Neutrophil (primary cell): ENCODE results near the gene WNT3.
"Not testable (repeated sequence)": the region's sequence is repeated elsewhere in the genome, so short reads cannot be mapped to it uniquely, and the experiment has no call there.

ENCODE experiments used
- H3K27ac ChIP-seq: fragments of 200-600 bp; sonication (generic); 2 replicates; pipeline ENCODE4 v1.5.1; 2016; ENCODE audit warnings: mild to moderate bottlenecking, moderate library complexity
- H3K27me3 ChIP-seq: fragments of 200-600 bp; sonication (generic); 2 replicates; pipeline ENCODE4 v1.6.0; 2016; ENCODE audit warnings: mild to moderate bottlenecking
- H3K36me3 ChIP-seq: fragments of 200-600 bp; sonication (generic); 2 replicates; pipeline ENCODE4 v1.5.1; 2017
- H3K4me1 ChIP-seq, 2 experiments: fragments of 200-600 bp in 1 of 2; sonication (generic) in 1 of 2; 1 replicate in 1 of 2; 2 replicates in 1 of 2; pipeline versions ENCODE4 v1.5.1 to v1.6.1; 2013 to 2016; ENCODE audit warnings: low read depth in 1 of 2, low read length in 1 of 2, mild to moderate bottlenecking in 1 of 2, moderate library complexity in 1 of 2; ENCODE audit not compliant: control insufficient read depth in 1 of 2, insufficient read depth in 1 of 2
- H3K4me3 ChIP-seq, 2 experiments: fragments of 200-600 bp in 1 of 2; sonication (generic) in 1 of 2; 1 replicate in 1 of 2; 2 replicates in 1 of 2; pipeline ENCODE4 v1.5.1; 2013 to 2016; ENCODE audit warnings: low read depth in 1 of 2, low read length in 1 of 2, mild to moderate bottlenecking in 1 of 2, moderate library complexity in 1 of 2
- H3K9me3 ChIP-seq: fragments of 200-600 bp; sonication (generic); 2 replicates; pipeline ENCODE4 v1.5.1; 2016
- CTCF ChIP-seq: fragments of 200-600 bp; sonication (generic); IDR thresholded peaks from 2 replicates; pipeline ENCODE4 v1.5.1; 2016; ENCODE audit warnings: antibody characterized with exemption

The WNT3 gene

GRCh38 chr17:46758614-46759013, 59.9 kb downstream of the WNT3 start:
- no peaks in the 10 kb centered on the region for H3K4me1 ChIP-seq
- TF ChIP-seq CTCF = no peak
- H3K27me3 ChIP-seq = no peaks in the 10 kb centered on the region
- H3K27ac ChIP-seq = no peak overlapping the region
- H3K9me3 ChIP-seq = no peaks in the 10 kb centered on the region
- H3K36me3 ChIP-seq = peaks cover 61% of the 10 kb centered on the region
- no peak overlapping the region for H3K4me3 ChIP-seq

- H3K9me3 ChIP-seq, H3K27me3 ChIP-seq, H3K27ac ChIP-seq, H3K4me1 ChIP-seq, H3K4me3 ChIP-seq: not testable (repeated sequence)
- H3K36me3 ChIP-seq = peaks cover 70% of the 10 kb centered on the region
Measured at GRCh38 chr17:46757588-46757987, 60.9 kb downstream of the WNT3 start.

- H3K4me3 ChIP-seq = no peak overlapping the region
- no peak overlapping the region for H3K27ac ChIP-seq
- no peaks in the 10 kb centered on the region for H3K27me3 ChIP-seq
- TF ChIP-seq CTCF = no peak
- H3K4me1 ChIP-seq = no peaks in the 10 kb centered on the region
- H3K36me3 ChIP-seq = peaks cover 78% of the 10 kb centered on the region
- no peaks in the 10 kb centered on the region for H3K9me3 ChIP-seq
Measured at GRCh38 chr17:46756861-46757260, 61.6 kb downstream of the WNT3 start.

- H3K27me3 ChIP-seq = no peaks in the 10 kb centered on the region
- peaks cover 84% of the 10 kb centered on the region for H3K36me3 ChIP-seq
- TF ChIP-seq CTCF = no peak
- no peaks in the 10 kb centered on the region for H3K4me1 ChIP-seq
- no peak overlapping the region for H3K27ac ChIP-seq
- no peak overlapping the region for H3K4me3 ChIP-seq
- H3K9me3 ChIP-seq = no peaks in the 10 kb centered on the region
Measured at GRCh38 chr17:46756081-46756735, 62.3 kb downstream of the WNT3 start.

GRCh38 chr17:46753776-46754175, 64.7 kb downstream of the WNT3 start:
- H3K4me3 ChIP-seq = no peak overlapping the region
- peaks cover 85% of the 10 kb centered on the region for H3K36me3 ChIP-seq
- H3K4me1 ChIP-seq = no peaks in the 10 kb centered on the region
- TF ChIP-seq CTCF = no peak
- H3K27me3 ChIP-seq = no peaks in the 10 kb centered on the region
- H3K9me3 ChIP-seq = no peaks in the 10 kb centered on the region
- H3K27ac ChIP-seq = no peak overlapping the region

GRCh38 chr17:46751425-46751824, 67.1 kb downstream of the WNT3 start:
- H3K4me1 ChIP-seq = no peaks in the 10 kb centered on the region
- H3K9me3 ChIP-seq = no peaks in the 10 kb centered on the region
- no peak overlapping the region for H3K4me3 ChIP-seq
- peaks cover 72% of the 10 kb centered on the region for H3K36me3 ChIP-seq
- H3K27ac ChIP-seq = no peak overlapping the region
- TF ChIP-seq CTCF = no peak
- no peaks in the 10 kb centered on the region for H3K27me3 ChIP-seq
